MCF 10A (cell line): ENCODE measurements around the gene ADRA2A. TPM values are rescaled to one million over a fixed set of nuclear protein-coding genes. Genes with fewer than 3 reads are reported as not detected.

Experiments used
- BruUV-seq: library from RNA; stranded (reverse); fragments of 400-500 nt; replicated peaks from 2 replicates; lab custom pipeline; 2021; lab: Mats Ljungman, UMichigan
- CTCF ChIA-PET: fragments of 300-600 bp; sonication (Branson Sonifier 250); formaldehyde crosslinking; extraction: SDS; loops from one replicate; lab custom pipeline; 2021; ENCODE audit warnings: antibody characterized with exemption, inconsistent platforms; lab: Yijun Ruan, JAX
- POLR2A ChIA-PET: fragments of 300-600, 350-650 bp; sonication (Branson Sonifier 250); formaldehyde crosslinking; extraction: SDS; loops from one replicate; lab custom pipeline; 2020; ENCODE audit warnings: antibody characterized with exemption, inconsistent platforms; lab: Yijun Ruan, JAX
- DNase-seq: peaks from one replicate; pipeline ENCODE4 v3.0.0-alpha.2; 2018; ENCODE audit not compliant: unreplicated experiment
- H3K27ac Mint-ChIP-seq: one replicate; pipeline ENCODE4 v1.8.0; 2022; ENCODE audit warnings: mild to moderate bottlenecking, low read depth, mixed read lengths; ENCODE audit not compliant: unreplicated experiment
- H3K27me3 Mint-ChIP-seq: one replicate; pipeline ENCODE4 v1.8.0; 2022; ENCODE audit warnings: mixed read lengths; ENCODE audit not compliant: insufficient read depth, unreplicated experiment
- H3K36me3 Mint-ChIP-seq: one replicate; pipeline ENCODE4 v1.8.0; 2022; ENCODE audit warnings: mild to moderate bottlenecking, moderate library complexity, mixed read lengths; ENCODE audit not compliant: insufficient read depth, unreplicated experiment
- H3K4me1 Mint-ChIP-seq: one replicate; pipeline ENCODE4 v1.8.0; 2022; ENCODE audit warnings: mixed read lengths; ENCODE audit not compliant: insufficient read depth, unreplicated experiment
- H3K4me3 Mint-ChIP-seq: one replicate; pipeline ENCODE4 v1.8.0; 2022; ENCODE audit warnings: mild to moderate bottlenecking, moderate library complexity, mixed read lengths; ENCODE audit not compliant: unreplicated experiment
- H3K9me3 Mint-ChIP-seq: one replicate; pipeline ENCODE4 v1.8.0; 2022; ENCODE audit warnings: mixed read lengths; ENCODE audit not compliant: unreplicated experiment
- intact Hi-C: fragments of 100-400 bp; cut with micrococcal nuclease; formaldehyde crosslinking; loops from 2 replicates; pipeline ENCODE4 v1.14.1; 2022
- total RNA-seq: library from RNA; stranded (reverse); gene quantifications from 2 replicates; pipeline ENCODE4 v1.2.3, GENCODE V29; 2022
- TF ChIP-seq, protein P1 (sequence below): fragments of 200-600 bp; IDR thresholded peaks from one replicate; pipeline ENCODE4 v1.8.0; 2022; ENCODE audit warnings: antibody characterized with exemption, mild to moderate bottlenecking; ENCODE audit not compliant: unreplicated experiment

ADRA2A gene
- total RNA-seq, 1 experiment from 2014 or later, result not detected

DNA sequence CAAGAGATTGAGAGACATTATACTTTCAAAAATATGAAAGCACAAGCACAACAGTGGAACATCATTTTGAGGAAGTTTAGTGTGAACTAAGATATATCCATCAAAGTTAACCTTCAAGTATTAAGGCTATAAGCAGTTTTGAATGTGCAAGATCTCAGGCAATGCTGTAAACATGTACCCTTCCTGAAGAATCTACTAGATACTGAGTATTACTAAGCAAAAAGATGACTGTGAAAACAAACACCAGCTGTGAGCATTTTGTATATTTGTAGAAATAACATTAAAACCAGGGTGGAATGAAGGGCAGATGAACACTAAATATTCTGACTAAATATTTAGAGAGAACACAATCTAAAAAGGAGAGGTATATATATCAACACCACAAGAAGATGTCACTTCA lies 41.3 kb upstream of the ADRA2A start:
- no peak overlapping the region for H3K27ac Mint-ChIP-seq
- peaks cover 8% of the 10 kb centered on the region for H3K4me1 Mint-ChIP-seq
- no peak overlapping the region for H3K4me3 Mint-ChIP-seq
- no peaks in the 10 kb centered on the region for H3K27me3 Mint-ChIP-seq
- peaks cover 19% of the 10 kb centered on the region for H3K36me3 Mint-ChIP-seq
- intact Hi-C loops, result loop anchor here (5.0 kb wide), 1 partner anchor 113 kb away; no protein-coding TSS in a partner anchor
- peaks cover 8% of the 10 kb centered on the region for H3K9me3 Mint-ChIP-seq
- ChIA-PET CTCF (no interaction called here), POLR2A (no interaction called here)
- DNase-seq, result no peak
- no TSS peak for BruUV-seq
- TF ChIP-seq, protein P1, sequence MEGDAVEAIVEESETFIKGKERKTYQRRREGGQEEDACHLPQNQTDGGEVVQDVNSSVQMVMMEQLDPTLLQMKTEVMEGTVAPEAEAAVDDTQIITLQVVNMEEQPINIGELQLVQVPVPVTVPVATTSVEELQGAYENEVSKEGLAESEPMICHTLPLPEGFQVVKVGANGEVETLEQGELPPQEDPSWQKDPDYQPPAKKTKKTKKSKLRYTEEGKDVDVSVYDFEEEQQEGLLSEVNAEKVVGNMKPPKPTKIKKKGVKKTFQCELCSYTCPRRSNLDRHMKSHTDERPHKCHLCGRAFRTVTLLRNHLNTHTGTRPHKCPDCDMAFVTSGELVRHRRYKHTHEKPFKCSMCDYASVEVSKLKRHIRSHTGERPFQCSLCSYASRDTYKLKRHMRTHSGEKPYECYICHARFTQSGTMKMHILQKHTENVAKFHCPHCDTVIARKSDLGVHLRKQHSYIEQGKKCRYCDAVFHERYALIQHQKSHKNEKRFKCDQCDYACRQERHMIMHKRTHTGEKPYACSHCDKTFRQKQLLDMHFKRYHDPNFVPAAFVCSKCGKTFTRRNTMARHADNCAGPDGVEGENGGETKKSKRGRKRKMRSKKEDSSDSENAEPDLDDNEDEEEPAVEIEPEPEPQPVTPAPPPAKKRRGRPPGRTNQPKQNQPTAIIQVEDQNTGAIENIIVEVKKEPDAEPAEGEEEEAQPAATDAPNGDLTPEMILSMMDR, result no peak

DNA sequence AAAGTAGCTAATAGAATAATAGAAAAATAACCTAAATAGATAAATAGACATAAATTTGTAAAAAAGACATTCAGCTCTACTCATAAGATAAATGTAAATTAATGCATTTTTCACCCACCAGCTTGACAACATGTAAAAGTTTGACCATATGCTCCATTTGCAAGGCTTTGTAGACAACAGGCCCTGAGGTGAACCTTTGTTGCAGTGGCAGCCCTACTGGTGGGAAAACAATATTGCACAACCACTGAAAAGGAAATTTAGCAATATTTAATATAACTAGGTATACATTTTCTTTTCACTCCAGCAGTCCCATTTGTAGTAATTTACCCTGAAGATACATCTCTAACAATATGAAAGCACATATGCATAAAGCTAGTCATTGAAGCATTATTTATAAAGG lies 39.0 kb upstream of the ADRA2A start:
- Mint-ChIP-seq H3K27ac (no peak overlapping the region), H3K36me3 (peaks cover 12% of the 10 kb centered on the region), H3K4me1 (peaks cover 8% of the 10 kb centered on the region), H3K27me3 (no peaks in the 10 kb centered on the region), H3K4me3 (no peak overlapping the region), H3K9me3 (peaks cover 15% of the 10 kb centered on the region)
- TF ChIP-seq, protein P1, result no peak
- no TSS peak for BruUV-seq
- intact Hi-C loops, result loop anchor here (5.0 kb wide), 1 partner anchor 116 kb away; no protein-coding TSS in a partner anchor
- ChIA-PET POLR2A (interaction anchor here (0.6 to 1.0 kb wide), 2 partner anchors 22 to 351 kb away, joined by 3 to 4 read pairs; no protein-coding TSS in a partner anchor), CTCF (no interaction called here)
- DNase-seq, result peak; percentile 13

DNA sequence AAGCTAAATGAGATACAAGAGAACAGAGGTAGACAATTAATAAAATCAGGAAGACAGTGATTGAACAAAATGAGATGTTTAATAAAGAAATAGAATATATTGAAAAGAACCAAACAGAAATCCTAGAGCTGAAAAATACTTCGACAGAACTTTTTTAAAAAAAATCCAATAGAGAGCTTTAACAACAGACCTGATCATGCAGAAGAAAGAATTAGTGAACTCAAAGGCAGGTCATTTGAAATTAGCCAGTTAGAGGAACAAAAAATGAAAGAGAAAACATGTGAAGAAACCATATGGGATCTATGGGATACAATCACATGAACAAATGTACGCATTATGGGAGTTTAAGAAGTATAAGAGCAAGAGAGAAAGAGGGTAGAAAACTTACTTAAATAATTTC lies 37.3 kb upstream of the ADRA2A start:
- intact Hi-C loops, result loop anchor here (5.0 kb wide), 1 partner anchor 117 kb away; no protein-coding TSS in a partner anchor
- Mint-ChIP-seq H3K9me3 (peaks cover 21% of the 10 kb centered on the region), H3K27ac (no peak overlapping the region), H3K36me3 (peaks cover 10% of the 10 kb centered on the region), H3K27me3 (no peaks in the 10 kb centered on the region), H3K4me1 (peaks cover 6% of the 10 kb centered on the region), H3K4me3 (no peak overlapping the region)
- TF ChIP-seq, protein P1, result no peak
- DNase-seq, result no peak
- POLR2A ChIA-PET, result interaction anchor here (0.7 kb wide), 1 partner anchor 1061 kb away, joined by 3 read pairs; no protein-coding TSS in a partner anchor
- CTCF ChIA-PET, result no interaction called here
- BruUV-seq, result no TSS peak

DNA sequence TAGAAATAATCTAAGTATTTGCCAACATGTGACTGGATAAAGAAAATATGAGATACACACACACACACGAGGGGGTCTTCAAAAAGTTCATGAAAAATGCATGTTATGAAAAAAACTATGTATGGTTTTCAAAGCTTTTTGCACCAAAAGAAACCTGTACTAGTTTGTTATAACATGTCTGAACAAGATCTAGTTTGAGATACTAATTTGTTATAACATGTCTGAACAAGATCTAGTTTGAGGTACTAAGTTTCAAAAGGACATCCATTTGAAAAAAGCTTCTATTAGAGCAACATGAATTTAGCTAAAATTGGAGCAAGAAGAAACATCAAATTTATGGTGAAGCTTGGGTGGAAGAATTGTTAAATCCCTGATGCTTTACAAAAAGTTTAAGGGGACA lies 19.8 kb upstream of the ADRA2A start:
- no peaks in the 10 kb centered on the region for H3K36me3 Mint-ChIP-seq
- ChIA-PET POLR2A (no interaction called here), CTCF (interaction anchor here (0.6 to 1.1 kb wide), 4 partner anchors 139 to 187 kb away, joined by 3 read pairs; no protein-coding TSS in a partner anchor)
- DNase-seq, result no peak
- TF ChIP-seq, protein P1, result no peak
- H3K4me1 Mint-ChIP-seq, result no peaks in the 10 kb centered on the region
- no peaks in the 10 kb centered on the region for H3K27me3 Mint-ChIP-seq
- no peak overlapping the region for H3K4me3 Mint-ChIP-seq
- H3K9me3 Mint-ChIP-seq, result peaks cover 7% of the 10 kb centered on the region
- intact Hi-C loops, result no loop called here
- no peak overlapping the region for H3K27ac Mint-ChIP-seq
- no TSS peak for BruUV-seq
